Measurements from ENCODE around the gene MBD3L2B. TPM values are rescaled to one million over a fixed set of nuclear protein-coding genes. Genes with fewer than 3 reads are reported as not detected.

The MBD3L2B gene
- total and polyA plus RNA-seq, 2 experiments from 2014 or later = not detected

DNA sequence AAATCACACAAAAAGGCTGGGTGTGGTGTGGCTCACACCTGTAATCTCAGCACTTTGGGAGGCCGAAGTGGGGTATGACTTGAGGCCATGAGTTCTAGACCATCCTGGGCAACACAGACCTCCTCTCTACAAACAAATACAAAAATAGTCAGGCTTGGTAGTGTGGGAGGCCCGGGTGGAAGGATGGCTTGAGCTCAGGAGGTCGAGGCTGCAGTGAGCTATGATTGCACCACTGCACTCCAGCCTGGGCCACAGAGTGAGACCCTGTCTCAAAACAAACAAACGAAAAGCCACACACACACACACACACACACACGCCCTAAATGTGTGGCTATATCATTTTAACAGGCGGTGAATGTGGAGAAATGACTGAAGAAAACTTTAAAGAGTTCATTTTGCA is 47.4 kb upstream of the MBD3L2B start:
- DNase-seq (ENCODE audit: low spot score) = no peak
- no peak for TF ChIP-seq ZNF331 (CRISPR knock-in tag; IDR thresholded peaks at IDR 0.05; ENCODE audit: low read depth)
- no peak for TF ChIP-seq CTCF (conservative IDR thresholded peaks at IDR 0.05; ENCODE audit: low read depth in 2 of 2)
- no peak for TF ChIP-seq EZH2phosphoT487 (IDR thresholded peaks at IDR 0.05; ENCODE audit: unreplicated experiment)
- TF ChIP-seq ZNF114 (CRISPR knock-in tag; IDR thresholded peaks at IDR 0.05) = no peak
- TF ChIP-seq ETS1 (IDR thresholded peaks at IDR 0.05) = no peak
- TF ChIP-seq, protein P1, sequence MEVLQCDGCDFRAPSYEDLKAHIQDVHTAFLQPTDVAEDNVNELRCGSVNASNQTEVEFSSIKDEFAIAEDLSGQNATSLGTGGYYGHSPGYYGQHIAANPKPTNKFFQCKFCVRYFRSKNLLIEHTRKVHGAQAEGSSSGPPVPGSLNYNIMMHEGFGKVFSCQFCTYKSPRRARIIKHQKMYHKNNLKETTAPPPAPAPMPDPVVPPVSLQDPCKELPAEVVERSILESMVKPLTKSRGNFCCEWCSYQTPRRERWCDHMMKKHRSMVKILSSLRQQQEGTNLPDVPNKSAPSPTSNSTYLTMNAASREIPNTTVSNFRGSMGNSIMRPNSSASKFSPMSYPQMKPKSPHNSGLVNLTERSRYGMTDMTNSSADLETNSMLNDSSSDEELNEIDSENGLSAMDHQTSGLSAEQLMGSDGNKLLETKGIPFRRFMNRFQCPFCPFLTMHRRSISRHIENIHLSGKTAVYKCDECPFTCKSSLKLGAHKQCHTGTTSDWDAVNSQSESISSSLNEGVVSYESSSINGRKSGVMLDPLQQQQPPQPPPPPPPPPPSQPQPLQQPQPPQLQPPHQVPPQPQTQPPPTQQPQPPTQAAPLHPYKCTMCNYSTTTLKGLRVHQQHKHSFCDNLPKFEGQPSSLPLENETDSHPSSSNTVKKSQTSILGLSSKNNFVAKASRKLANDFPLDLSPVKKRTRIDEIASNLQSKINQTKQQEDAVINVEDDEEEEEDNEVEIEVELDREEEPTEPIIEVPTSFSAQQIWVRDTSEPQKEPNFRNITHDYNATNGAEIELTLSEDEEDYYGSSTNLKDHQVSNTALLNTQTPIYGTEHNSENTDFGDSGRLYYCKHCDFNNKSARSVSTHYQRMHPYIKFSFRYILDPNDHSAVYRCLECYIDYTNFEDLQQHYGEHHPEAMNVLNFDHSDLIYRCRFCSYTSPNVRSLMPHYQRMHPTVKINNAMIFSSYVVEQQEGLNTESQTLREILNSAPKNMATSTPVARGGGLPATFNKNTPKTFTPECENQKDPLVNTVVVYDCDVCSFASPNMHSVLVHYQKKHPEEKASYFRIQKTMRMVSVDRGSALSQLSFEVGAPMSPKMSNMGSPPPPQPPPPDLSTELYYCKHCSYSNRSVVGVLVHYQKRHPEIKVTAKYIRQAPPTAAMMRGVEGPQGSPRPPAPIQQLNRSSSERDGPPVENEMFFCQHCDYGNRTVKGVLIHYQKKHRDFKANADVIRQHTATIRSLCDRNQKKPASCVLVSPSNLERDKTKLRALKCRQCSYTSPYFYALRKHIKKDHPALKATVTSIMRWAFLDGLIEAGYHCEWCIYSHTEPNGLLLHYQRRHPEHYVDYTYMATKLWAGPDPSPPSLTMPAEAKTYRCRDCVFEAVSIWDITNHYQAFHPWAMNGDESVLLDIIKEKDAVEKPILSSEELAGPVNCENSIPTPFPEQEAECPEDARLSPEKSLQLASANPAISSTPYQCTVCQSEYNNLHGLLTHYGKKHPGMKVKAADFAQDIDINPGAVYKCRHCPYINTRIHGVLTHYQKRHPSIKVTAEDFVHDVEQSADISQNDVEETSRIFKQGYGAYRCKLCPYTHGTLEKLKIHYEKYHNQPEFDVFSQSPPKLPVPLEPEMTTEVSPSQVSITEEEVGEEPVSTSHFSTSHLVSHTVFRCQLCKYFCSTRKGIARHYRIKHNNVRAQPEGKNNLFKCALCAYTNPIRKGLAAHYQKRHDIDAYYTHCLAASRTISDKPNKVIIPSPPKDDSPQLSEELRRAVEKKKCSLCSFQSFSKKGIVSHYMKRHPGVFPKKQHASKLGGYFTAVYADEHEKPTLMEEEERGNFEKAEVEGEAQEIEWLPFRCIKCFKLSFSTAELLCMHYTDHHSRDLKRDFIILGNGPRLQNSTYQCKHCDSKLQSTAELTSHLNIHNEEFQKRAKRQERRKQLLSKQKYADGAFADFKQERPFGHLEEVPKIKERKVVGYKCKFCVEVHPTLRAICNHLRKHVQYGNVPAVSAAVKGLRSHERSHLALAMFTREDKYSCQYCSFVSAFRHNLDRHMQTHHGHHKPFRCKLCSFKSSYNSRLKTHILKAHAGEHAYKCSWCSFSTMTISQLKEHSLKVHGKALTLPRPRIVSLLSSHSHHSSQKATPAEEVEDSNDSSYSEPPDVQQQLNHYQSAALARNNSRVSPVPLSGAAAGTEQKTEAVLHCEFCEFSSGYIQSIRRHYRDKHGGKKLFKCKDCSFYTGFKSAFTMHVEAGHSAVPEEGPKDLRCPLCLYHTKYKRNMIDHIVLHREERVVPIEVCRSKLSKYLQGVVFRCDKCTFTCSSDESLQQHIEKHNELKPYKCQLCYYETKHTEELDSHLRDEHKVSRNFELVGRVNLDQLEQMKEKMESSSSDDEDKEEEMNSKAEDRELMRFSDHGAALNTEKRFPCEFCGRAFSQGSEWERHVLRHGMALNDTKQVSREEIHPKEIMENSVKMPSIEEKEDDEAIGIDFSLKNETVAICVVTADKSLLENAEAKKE (CRISPR knock-in tag; IDR thresholded peaks at IDR 0.05) = no peak
- no peak for TF ChIP-seq STAT1 (IDR thresholded peaks at IDR 0.05; ENCODE audit: unreplicated experiment)
- no peak for TF ChIP-seq POLR2AphosphoS5 (IDR thresholded peaks at IDR 0.05; ENCODE audit: low read depth)
- no peak for TF ChIP-seq NANOG (IDR thresholded peaks at IDR 0.05; ENCODE audit: borderline replicate concordance)
- TF ChIP-seq JUNB (IDR thresholded peaks at IDR 0.05; ENCODE audit: unreplicated experiment) = no peak
- TF ChIP-seq REST (IDR thresholded peaks at IDR 0.05; ENCODE audit: unreplicated experiment) = no peak
- no peak for TF ChIP-seq EZH2 (IDR thresholded peaks at IDR 0.05; ENCODE audit: low read depth, unreplicated experiment)
- no peak for TF ChIP-seq CREB1 (CRISPR knock-in tag; IDR thresholded peaks at IDR 0.05; ENCODE audit: low read depth)
- H3K4me1 Mint-ChIP-seq = no peaks in the 10 kb centered on the region; the same call in 2 of the 3 replicates
- H3K27me3 Mint-ChIP-seq (ENCODE audit: insufficient read depth, low read depth, poor library complexity) = peaks cover 10% of the 10 kb centered on the region
- H3K27ac Mint-ChIP-seq = peak overlapping the region; percentile 97; the same call in 1 of the 2 replicates
- peak overlapping the region; percentile 69; the same call in 1 of the 2 replicates for H3K4me2 ChIP-seq
- H3F3A ChIP-seq (replicated peaks; ENCODE audit: low read depth) = no peaks in the 10 kb centered on the region
- H3K4me1 ChIP-seq (ENCODE audit: insufficient read depth) = no peaks in the 10 kb centered on the region
- H2AFZ ChIP-seq = peak overlapping the region; percentile 98; the same call in 1 of the 2 replicates
- H4K20me1 ChIP-seq (replicated peaks; ENCODE audit: insufficient read depth) = no peaks in the 10 kb centered on the region
- peaks cover 38% of the 10 kb centered on the region for H3K36me3 Mint-ChIP-seq (ENCODE audit: low read depth)
- 0 out of 2 replicates have a peak overlapping the region, but pooled peaks have one; percentile 34 for H3K4me3 ChIP-seq
- peak overlapping the region; percentile 93 for H3K4me3 Mint-ChIP-seq
- H3K27me3 ChIP-seq (ENCODE audit: insufficient read depth) = no peaks in the 10 kb centered on the region
- H3K9me3 Mint-ChIP-seq = peaks cover 44% of the 10 kb centered on the region
- H3K9me2 ChIP-seq (ENCODE audit: insufficient read depth) = no peaks in the 10 kb centered on the region
- H3K79me2 ChIP-seq (replicated peaks; ENCODE audit: insufficient read depth) = peaks cover 12% of the 10 kb centered on the region; the same call in 1 of the 2 replicates
- H3K36me3 ChIP-seq (ENCODE audit: insufficient read depth) = peaks cover 8% of the 10 kb centered on the region; the same call in 1 of the 2 replicates
- no peak for ATAC-seq
- H3K27ac ChIP-seq (ENCODE audit: low read depth) = no peak overlapping the region
